T47D (cell line): ENCODE measurements around the gene STX10.

Experiments
- DNase-seq, 2 experiments: peaks; one replicate each; pipeline versions ENCODE4 v3.0.0 to v3.0.0-alpha.2; 2011 to 2012; ENCODE audit warnings: low read depth in 1 of 2, low spot score in 1 of 2
- JUND ChIP-seq: IDR thresholded peaks from 2 replicates; pipeline ENCODE4 v1.6.1; 2012; ENCODE audit warnings: low read depth
- in situ Hi-C: cut with HindIII; loops from 2 replicates; pipeline ENCODE4 v1.10.0; 2016; ENCODE audit warnings: low sequenced_read_pairs, low pct_unique_long_range_greater_than_20kb

The STX10 gene

DNA sequence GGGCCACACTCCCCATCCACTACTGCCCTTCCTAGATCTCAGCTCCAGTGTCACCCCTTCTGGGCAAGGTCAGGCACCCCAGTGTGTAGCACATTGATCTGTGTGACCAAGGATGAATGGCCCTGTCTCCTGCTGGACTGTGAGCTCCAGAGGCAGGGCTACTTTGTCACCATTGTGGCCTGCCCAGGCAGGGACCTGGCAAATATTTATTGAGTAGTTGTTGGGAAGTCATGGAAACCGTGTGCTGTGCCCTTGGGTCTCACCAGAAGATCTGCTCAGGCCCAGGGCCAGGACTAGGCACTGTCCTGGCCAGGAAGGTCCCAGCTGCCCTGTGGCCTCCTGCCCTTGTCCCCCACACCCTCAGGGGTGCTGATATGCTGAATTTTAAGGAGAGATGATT, 21.6 kb downstream of the STX10 start:
- no peak for TF ChIP-seq JUND
- in situ Hi-C loops: no loop called here
- peak in 1 of 2 experiments; percentile 46 for DNase-seq

GRCh38 chr19:13127811-13128575, 22.2 kb downstream of the STX10 start:
- TF ChIP-seq JUND: no peak
- no peak for DNase-seq
- in situ Hi-C loops: no loop called here

GRCh38 chr19:13127051-13127450, 23.1 kb downstream of the STX10 start:
- in situ Hi-C loops: no loop called here
- TF ChIP-seq JUND: no peak

GRCh38 chr19:13122980-13123957, 26.9 kb downstream of the STX10 start:
- no peak for DNase-seq
- in situ Hi-C loops: no loop called here
- no peak for TF ChIP-seq JUND

More at GRCh38 chr19:13127051-13127450, 23.1 kb downstream of the STX10 start:
- no peak for DNase-seq

DNA sequence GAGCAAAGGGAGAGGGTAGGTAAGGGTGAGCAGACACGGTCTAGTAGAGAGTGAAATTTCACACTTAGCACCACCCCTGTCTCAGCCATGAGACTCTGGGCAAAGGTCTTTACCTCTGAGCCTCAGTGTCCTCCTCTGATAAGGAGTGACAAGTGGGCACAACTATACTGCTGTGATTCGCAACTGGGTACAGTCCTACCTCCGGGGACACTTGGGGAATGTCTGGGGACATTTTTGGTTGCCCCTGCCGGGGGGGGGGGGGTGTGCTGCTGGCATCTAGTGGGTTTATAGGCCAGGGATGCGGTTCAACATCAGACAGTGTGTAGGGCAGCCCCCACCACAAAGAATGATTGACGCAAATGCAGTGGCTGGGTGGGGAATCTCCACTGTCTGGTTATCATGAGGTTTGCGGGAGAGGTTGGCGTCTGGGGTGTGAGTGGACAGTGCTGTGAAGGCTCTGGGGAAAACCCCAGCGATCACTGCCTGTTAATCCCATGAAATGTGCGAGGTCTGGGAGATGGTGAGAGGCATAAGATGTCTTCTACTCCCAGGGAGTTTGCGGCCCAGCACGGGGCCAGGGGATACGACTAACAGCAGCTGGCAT, 27.8 kb downstream of the STX10 start:
- in situ Hi-C loops: no loop called here

DNA sequence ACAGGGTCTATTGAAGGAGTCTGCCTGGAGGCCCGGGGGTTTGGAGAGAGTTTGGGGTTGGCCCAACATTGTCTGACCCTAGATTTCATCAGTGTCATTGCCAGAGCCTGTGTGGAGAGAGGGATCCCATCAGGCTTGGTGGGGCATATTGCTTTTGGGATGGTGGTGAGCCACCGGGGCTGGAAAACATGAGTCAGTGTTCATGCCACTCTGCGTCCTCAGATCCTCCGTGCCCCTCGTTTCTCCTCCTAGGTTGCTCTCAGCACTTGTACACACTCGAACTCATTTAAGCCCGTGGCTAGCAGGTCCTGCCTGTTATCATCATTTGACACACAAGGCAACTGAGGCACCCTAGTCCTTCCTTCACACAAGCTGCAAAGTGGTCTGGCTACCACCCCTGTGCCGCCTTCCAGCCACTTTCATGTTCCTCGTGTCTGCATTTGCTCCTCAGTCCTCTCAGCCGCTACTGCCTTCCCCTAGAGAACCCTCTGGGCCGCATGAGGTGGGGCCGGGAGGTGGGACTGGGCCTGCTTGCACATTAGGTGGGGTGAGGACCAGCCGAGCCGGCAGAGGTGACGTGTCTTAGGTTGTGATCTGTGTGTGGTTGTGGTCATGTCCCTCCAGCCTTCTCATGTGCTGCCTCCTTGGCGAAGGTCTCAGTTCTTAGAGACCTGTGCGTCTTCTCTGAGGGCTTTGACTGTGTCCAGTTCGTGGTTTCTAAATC, 28.5 kb downstream of the STX10 start:
- no peak for DNase-seq
- no peak for TF ChIP-seq JUND
- in situ Hi-C loops: no loop called here

More for the DNA sequence above, 27.8 kb downstream of the STX10 start:
- no peak for DNase-seq
- TF ChIP-seq JUND: no peak

GRCh38 chr19:13120817-13121216, 29.4 kb downstream of the STX10 start:
- no peak for TF ChIP-seq JUND
- in situ Hi-C loops: no loop called here
- no peak for DNase-seq

DNA sequence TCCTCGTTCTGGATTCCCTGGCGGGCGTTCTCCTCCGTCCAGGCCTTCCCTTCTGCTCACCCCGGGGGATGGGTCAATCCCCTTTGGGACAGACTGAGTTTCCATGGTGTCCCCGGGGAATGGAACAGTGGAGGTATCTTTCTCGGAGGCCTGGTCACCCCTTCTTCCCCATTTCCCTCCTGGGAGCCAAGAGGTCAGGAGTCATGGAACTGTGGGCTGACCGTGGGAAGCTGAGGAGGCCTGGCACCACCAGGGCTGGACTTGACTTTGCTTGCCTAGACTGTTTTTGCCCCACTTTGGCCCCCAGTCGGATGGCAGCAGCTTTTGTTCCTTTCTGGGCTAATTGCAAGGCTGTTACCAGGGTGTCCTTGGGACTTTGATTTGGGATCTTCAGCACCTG, 30.1 kb downstream of the STX10 start:
- TF ChIP-seq JUND: no peak
- DNase-seq: no peak
- in situ Hi-C loops: no loop called here

DNA sequence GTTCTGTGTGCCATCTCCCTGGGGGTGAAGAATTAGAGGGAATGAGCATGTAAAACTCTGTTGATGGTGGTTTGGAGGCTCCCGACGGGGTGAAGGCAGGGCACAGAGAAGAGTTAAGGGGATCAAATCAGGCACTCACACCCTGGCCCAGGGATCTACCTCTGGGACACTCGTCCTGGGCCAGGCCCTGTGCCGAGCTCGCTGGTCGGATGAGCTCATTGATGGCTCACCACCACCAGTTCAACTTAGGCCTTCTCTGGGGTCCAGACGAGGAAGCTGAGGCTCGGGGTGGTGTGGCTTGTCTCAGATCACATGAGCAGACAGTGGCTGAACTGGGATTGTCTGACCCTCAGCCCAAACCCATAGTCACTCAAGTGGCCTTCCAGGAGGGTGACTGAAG, 30.5 kb downstream of the STX10 start:
- no peak for DNase-seq
- TF ChIP-seq JUND: no peak
- in situ Hi-C loops: no loop called here

DNA sequence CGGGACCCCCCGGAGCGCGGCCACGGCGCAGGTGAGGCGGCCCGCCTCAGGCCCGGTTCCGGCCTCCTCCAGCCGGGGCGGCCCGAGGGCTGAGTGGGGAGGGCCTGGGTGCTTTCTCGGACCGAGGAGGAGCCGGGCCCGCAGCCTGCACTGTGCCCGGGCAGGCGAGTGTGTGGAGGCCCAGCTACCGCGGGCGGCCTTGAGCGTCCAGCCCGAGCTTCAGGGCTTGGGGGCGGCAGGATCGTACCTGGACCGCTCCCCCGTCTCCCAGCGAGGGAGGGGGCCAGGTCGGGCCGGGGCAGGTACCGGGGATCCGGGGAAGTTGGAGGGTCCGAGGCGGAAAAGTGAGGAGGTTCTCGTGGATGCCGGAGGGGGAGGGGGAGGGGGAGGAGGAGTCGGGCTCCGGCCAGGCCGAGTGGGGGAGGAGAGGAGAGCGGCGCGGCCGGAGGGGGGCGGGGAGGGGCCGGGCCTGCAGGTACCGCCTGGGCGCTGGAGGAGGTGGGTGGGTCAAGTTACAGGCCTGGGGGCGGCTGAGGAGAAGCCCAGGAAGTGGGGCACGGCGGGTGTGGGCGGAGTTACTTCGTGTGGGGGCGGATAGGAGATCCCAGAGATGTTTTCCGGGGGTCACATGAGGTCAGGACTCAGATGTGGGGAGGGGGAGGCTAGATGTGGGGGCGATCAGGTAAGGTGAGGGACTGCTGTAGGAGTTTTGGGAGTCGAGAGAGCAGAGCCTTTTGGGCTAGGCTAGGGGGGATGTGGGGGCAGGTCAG, 31.6 kb downstream of the STX10 start:
- peak; percentile 56 to 79 for DNase-seq
- in situ Hi-C loops: no loop called here
- no peak for TF ChIP-seq JUND

DNA sequence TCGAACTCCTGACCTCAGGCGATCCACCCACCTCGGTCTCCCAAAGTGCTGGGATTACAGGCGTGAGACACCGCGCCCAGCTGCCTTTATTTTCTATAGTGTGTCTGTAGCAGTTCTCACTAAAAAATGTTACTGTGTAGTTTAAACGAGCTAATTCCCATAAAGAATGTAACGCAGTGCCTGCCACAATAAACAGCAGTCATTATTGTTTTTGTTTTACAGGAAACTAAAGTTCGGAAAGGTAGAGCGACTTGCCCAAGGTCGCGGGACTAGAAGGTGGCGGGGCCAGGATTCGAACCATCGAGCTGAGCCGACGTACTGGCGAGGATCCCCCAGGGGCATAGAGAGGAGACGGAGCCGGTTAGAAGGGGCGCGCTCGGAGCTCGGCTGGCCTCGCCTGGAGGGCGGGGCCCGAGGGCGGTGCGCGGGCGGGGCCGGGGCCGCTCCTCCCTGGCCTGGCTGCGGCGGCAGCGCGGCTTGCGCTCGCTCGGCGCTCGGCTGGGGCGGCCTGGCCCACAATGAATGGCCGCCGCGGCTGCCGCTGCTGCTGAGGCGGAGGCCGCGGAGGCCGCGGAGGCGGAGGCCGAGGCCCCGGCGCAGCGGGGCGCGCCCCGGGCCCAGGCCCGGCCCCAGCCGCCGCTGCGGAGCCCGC, 32.3 kb downstream of the STX10 start, which contains the start of gene NACC1:
TSS of gene NACC1 (plus strand) at position 493 of the 652 bp plus-strand sequence. CDS start 16,944 bp downstream, outside the sequence.
- TF ChIP-seq JUND: no peak
- DNase-seq: peak; percentile 85 to 90
- in situ Hi-C loops: no loop called here
